HEK293T (cell line): ENCODE results near the gene PHACTR2.
"Not testable (repeated sequence)": the region's sequence is repeated elsewhere in the genome, so short reads cannot be mapped to it uniquely, and the experiment has no call there.

Experiments
- CTCF ChIA-PET: fragments of 350-600 bp; formaldehyde crosslinking; extraction: SDS; loops from one replicate; lab custom pipeline; 2021; ENCODE audit warnings: antibody characterized with exemption, inconsistent platforms; lab: Yijun Ruan, JAX
- POLR2A ChIA-PET: fragments of 350-600 bp; formaldehyde crosslinking; extraction: SDS; loops from one replicate; lab custom pipeline; 2020; ENCODE audit warnings: antibody characterized with exemption, inconsistent platforms; lab: Yijun Ruan, JAX
- DNase-seq: peaks from one replicate; pipeline ENCODE4 v3.0.0; 2012; ENCODE audit warnings: mixed read lengths; ENCODE audit errors: extremely low spot score
- ARNT ChIP-seq: fragments of 450-650 bp; IDR thresholded peaks from 2 replicates; pipeline ENCODE4 v1.6.1; 2017; ENCODE audit warnings: mild to moderate bottlenecking
- BHLHE40 ChIP-seq: fragments of 450-650 bp; IDR thresholded peaks from 2 replicates; pipeline ENCODE4 v1.6.1; 2016; ENCODE audit warnings: mild to moderate bottlenecking, moderate library complexity, borderline replicate concordance
- CTBP1 ChIP-seq: fragments of 450-650 bp; IDR thresholded peaks from 2 replicates; pipeline ENCODE4 v1.6.1; 2016; ENCODE audit warnings: borderline replicate concordance
- ELF4 ChIP-seq: fragments of 450-650 bp; IDR thresholded peaks from 2 replicates; pipeline ENCODE4 v1.6.1; 2017; ENCODE audit warnings: antibody characterized with exemption
- FOXA1 ChIP-seq: fragments of 450-650 bp; IDR thresholded peaks from 2 replicates; pipeline ENCODE4 v1.6.1; 2016; ENCODE audit warnings: mild to moderate bottlenecking
- FOXK2 ChIP-seq: fragments of 450-650 bp; IDR thresholded peaks from 2 replicates; pipeline ENCODE4 v1.6.1; 2016; ENCODE audit warnings: mild to moderate bottlenecking
- FOXM1 ChIP-seq: fragments of 450-650 bp; IDR thresholded peaks from 2 replicates; pipeline ENCODE4 v1.6.1; 2017; ENCODE audit warnings: mild to moderate bottlenecking, borderline replicate concordance
- HDGF ChIP-seq: fragments of 450-650 bp; IDR thresholded peaks from 2 replicates; pipeline ENCODE4 v1.6.1; 2017; ENCODE audit warnings: antibody characterized with exemption, borderline replicate concordance
- L3MBTL2 ChIP-seq: fragments of 450-650 bp; conservative IDR thresholded peaks from 2 replicates; pipeline ENCODE4 v1.6.1; 2016; ENCODE audit warnings: mild to moderate bottlenecking
- LEF1 ChIP-seq: fragments of 450-650 bp; IDR thresholded peaks from 2 replicates; pipeline ENCODE4 v1.6.1; 2017; ENCODE audit warnings: mild to moderate bottlenecking, borderline replicate concordance
- NFRKB ChIP-seq: fragments of 450-650 bp; IDR thresholded peaks from 2 replicates; pipeline ENCODE4 v1.6.1; 2016; ENCODE audit warnings: mild to moderate bottlenecking, moderate library complexity
- PKNOX1 ChIP-seq: fragments of 450-650 bp; IDR thresholded peaks from 2 replicates; pipeline ENCODE4 v1.6.1; 2016
- SP1 ChIP-seq: fragments of 450-650 bp; IDR thresholded peaks from 2 replicates; pipeline ENCODE4 v1.6.1; 2017
- SUZ12 ChIP-seq: fragments of 450-650 bp; IDR thresholded peaks from 2 replicates; pipeline ENCODE4 v1.6.1; 2016; ENCODE audit warnings: mild to moderate bottlenecking
- TARDBP ChIP-seq: fragments of 450-650 bp; IDR thresholded peaks from 2 replicates; pipeline ENCODE4 v1.6.1; 2016
- ZNF384 ChIP-seq: fragments of 450-650 bp; IDR thresholded peaks from 2 replicates; pipeline ENCODE4 v1.6.1; 2016

Gene PHACTR2

GRCh38 chr6:143872201-143872600, 194.4 kb downstream of the PHACTR2 start:
- ChIA-PET CTCF (no interaction called here), POLR2A (no interaction called here)
- DNase-seq, result no peak
- TF ChIP-seq LEF1 (no peak), CTBP1 (no peak), ARNT (no peak), ZNF384 (no peak), SP1 (no peak), TARDBP (no peak), L3MBTL2 (no peak), HDGF (no peak), FOXM1 (no peak), NFRKB (no peak), FOXK2 (no peak), PKNOX1 (no peak), ELF4 (no peak), SUZ12 (no peak), BHLHE40 (no peak), FOXA1 (no peak)

- POLR2A ChIA-PET, DNase-seq, CTCF ChIA-PET: not testable (repeated sequence)
Measured at GRCh38 chr6:143873600-143873999, 195.8 kb downstream of the PHACTR2 start.

- CTCF ChIA-PET, POLR2A ChIA-PET, DNase-seq: not testable (repeated sequence)
Measured at GRCh38 chr6:143874503-143874902, 196.7 kb downstream of the PHACTR2 start.

- ChIA-PET POLR2A (no interaction called here), CTCF (no interaction called here)
- no peak for DNase-seq
- TF ChIP-seq BHLHE40 (no peak), TARDBP (no peak), ZNF384 (no peak), FOXK2 (no peak), HDGF (no peak)
Measured at GRCh38 chr6:143877584-143878271, 200.0 kb downstream of the PHACTR2 start.

GRCh38 chr6:143878272-143878760, 200.6 kb downstream of the PHACTR2 start:
- TF ChIP-seq FOXK2 (no peak), ZNF384 (no peak), CTBP1 (no peak), FOXA1 (no peak), SUZ12 (no peak), TARDBP (no peak), LEF1 (no peak), NFRKB (no peak), ELF4 (no peak), L3MBTL2 (no peak), BHLHE40 (no peak), SP1 (no peak), PKNOX1 (no peak), HDGF (no peak), ARNT (no peak), FOXM1 (no peak)
- ChIA-PET POLR2A (no interaction called here), CTCF (no interaction called here)
- no peak for DNase-seq

GRCh38 chr6:143880412-143880811, 202.6 kb downstream of the PHACTR2 start:
- ChIA-PET POLR2A (no interaction called here), CTCF (no interaction called here)
- TF ChIP-seq HDGF, result no peak
- no peak for TF ChIP-seq CTBP1
- no peak for TF ChIP-seq FOXK2
- TF ChIP-seq SP1, result no peak
- TF ChIP-seq ZNF384, result no peak
- TF ChIP-seq SUZ12, result no peak
- TF ChIP-seq FOXM1, result no peak
- TF ChIP-seq FOXA1, result no peak
- no peak for TF ChIP-seq L3MBTL2
- no peak for TF ChIP-seq LEF1
- TF ChIP-seq BHLHE40, result no peak
- no peak for TF ChIP-seq ELF4
- TF ChIP-seq TARDBP, result no peak
- no peak for TF ChIP-seq NFRKB
- TF ChIP-seq ARNT, result no peak
- no peak for TF ChIP-seq PKNOX1
- DNase-seq, result no peak
